ENCODE data around the gene RIOK3. TPM values are rescaled to one million over a fixed set of nuclear protein-coding genes. Genes with fewer than 3 reads are reported as not detected.

Gene RIOK3, protein sequence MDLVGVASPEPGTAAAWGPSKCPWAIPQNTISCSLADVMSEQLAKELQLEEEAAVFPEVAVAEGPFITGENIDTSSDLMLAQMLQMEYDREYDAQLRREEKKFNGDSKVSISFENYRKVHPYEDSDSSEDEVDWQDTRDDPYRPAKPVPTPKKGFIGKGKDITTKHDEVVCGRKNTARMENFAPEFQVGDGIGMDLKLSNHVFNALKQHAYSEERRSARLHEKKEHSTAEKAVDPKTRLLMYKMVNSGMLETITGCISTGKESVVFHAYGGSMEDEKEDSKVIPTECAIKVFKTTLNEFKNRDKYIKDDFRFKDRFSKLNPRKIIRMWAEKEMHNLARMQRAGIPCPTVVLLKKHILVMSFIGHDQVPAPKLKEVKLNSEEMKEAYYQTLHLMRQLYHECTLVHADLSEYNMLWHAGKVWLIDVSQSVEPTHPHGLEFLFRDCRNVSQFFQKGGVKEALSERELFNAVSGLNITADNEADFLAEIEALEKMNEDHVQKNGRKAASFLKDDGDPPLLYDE
- total RNA-seq: 79.8 TPM

DNA sequence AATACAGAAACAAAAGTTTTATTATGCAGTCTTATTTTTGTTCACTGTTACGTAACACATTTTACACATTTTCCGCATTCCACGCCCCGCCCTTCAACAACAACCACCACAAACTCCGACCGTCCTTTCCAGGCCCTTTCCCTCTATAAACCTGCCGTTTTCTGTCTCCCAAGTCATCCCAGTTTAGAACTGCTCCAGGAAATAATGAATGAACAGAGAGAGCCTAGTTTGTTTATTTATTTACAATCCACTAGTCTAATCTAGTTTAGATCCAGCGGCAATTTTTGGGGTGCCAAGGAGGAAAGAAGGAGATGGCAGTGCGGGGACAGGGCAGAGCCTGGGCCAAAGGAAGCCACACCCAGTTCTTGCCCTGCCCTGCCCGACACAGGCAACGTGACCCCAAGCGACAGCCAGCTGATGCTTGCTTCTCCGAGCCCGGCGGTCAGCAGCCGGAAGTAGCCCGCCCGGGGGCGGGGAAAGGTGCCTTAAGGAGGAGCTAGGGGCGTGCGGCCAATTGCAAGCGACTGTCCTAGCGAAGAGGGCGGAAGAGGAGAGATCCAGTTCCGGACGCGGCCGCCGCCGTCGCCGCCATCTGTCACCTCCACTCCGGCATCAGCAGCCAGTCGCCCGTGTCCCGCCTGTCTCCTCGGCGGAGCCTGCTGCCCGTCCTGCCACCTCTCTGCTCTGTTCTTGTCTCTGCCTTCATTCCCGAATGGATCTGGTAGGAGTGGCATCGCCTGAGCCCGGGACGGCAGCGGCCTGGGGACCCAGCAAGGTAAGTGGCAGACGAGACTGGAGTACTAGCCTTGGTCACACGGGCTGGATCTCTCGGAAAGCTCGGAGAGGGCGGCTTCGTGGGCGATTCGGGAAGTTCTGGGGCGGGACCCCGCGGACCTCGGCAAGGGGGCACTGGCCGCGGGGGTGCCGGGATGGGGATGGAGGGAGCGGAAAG lies at the start of gene RIOK3:
TSS of gene RIOK3 (plus strand) at position 560 of the 952 bp plus-strand sequence. CDS start at position 713, 153 bp downstream.

DNA sequence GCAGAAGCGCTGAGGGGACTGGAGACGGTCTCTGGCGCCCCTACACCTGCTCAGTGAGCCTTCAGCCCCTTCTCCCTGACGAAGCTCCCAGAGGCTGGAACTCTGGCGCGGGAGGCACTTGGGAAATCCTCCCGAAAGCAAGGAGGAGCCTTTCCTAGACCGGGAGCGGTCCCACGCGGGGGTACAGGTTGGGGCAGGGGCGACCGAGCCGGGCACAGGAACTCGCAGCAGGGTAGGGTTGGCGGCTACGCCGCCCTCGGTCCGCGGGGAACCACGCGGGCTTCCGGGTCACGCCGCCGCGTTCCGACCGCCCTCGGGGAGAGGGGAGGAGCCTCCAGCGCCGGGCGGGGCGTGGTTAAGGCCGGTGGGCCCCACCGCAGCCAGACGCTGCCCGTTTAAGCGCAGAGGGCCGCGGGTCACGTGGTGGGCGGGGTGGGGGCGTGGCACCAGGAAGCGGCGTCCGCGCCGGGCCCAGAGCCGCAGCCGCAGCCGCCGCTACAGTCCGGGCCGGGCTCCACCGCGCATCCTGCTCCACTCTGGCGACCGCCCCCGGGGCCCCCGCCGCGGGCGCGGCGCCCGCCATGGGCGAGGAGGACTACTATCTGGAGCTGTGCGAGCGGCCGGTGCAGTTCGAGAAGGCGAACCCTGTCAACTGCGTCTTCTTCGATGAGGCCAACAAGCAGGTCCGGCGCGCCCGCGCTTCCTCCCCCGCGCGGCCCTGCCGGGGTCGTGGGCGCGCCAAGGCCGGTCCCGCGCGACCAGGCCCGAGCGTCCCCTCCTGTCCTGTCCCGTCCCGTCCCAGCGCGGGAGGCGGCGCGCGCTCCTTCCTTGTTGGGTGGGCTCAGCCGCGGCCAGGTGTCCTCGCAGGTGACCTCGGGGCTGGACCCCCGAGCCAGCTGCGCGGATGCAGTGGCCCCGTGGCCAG lies 50.2 kb downstream of the RIOK3 start, which contains the start of gene RMC1:
TSS of gene RMC1 (plus strand) at position 474 of the 925 bp plus-strand sequence. CDS start at position 582, 108 bp downstream.

Small RNA genes within 50 kb of the gene (small RNA-seq; reads per million reads assigned to genes)
- gene AC026634.1 (not detected), gene RF00019 (not detected)

Other genes starting within 250 kb of the RIOK3 start
- gene RMC1, start 50.2 kb downstream of the RIOK3 start, total RNA-seq: 29.8 TPM
- gene NPC1, start 133.2 kb downstream of the RIOK3 start, total RNA-seq: 33.9 TPM
- gene ANKRD29, start 209.6 kb downstream of the RIOK3 start, total RNA-seq: 11.3 TPM
- 3.7 TPM for gene LAMA3, start 236.2 kb downstream of the RIOK3 start, total RNA-seq